Embryonic facial prominence (tissue), 1 donor: Measurements from ENCODE around the gene SMARCA2.

Source experiments
- DNase-seq: peaks from one replicate; pipeline ENCODE4 v3.0.0-alpha.2; 2016; ENCODE audit errors: extremely low spot score

SMARCA2 gene

DNA sequence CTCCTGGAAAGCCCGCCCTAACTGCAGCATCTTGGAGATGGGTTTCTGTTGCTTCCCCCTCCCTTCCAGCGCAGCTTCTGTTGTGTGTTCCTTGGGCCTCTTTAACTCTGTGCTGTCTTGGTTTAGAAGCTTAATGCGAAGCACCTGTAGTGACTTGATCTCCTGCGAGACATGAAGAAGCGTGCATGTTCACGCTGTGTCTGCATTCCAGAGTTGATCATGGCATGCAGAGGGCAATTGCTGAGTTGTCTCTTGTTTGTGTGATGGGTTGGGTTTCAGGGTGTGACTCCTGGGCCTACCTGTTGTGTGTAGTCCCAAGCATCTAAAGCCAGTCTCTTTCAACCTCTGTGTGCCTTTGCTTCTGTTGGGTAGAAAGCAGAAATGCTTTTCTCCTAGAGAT, 155.6 kb downstream of the SMARCA2 start:
- DNase-seq, result no peak

- DNase-seq, result no peak
Measured at GRCh38 chr9:2173170-2173569, 158.0 kb downstream of the SMARCA2 start.

DNA sequence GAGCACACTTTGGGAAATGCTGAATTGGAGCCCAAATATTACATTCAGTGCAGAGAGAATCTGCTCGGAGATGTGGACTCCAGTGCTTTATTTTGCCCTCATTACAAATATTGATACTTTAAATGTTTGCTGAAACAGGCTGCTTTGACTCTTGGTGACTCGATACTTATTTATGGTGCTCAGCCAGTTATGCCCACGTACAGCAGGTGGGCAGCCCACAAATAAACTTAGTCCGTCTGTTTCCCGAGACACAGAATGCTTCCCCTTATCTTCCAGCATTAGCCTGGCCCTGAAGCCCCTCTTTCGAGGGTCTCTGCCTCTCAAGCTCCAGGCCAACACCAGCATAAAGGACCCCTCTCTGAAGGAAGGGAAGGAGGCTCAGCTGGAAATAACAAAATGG, 158.7 kb downstream of the SMARCA2 start:
- DNase-seq, result no peak

GRCh38 chr9:2174306-2174705, 159.2 kb downstream of the SMARCA2 start:
- no peak for DNase-seq

DNA sequence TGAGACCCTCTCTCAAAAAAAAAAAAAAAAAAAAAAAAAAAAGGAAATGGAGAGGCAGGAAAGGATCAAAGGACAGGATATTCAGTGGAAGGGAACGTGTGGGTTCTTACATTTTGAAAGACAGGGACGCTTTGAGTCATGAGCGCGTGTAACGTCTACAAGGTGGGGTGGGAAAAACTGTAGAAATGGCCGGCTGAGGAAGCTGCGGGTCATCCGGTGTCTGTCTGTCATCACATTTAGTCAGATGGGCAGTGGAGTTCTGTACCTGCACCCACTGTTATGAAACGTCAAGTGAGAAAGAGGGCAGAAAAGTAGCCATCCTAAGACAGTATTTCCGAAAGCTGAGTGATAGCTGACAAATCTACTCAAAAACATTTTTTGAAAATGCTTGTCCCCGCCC, 159.8 kb downstream of the SMARCA2 start:
- no peak for DNase-seq

DNA sequence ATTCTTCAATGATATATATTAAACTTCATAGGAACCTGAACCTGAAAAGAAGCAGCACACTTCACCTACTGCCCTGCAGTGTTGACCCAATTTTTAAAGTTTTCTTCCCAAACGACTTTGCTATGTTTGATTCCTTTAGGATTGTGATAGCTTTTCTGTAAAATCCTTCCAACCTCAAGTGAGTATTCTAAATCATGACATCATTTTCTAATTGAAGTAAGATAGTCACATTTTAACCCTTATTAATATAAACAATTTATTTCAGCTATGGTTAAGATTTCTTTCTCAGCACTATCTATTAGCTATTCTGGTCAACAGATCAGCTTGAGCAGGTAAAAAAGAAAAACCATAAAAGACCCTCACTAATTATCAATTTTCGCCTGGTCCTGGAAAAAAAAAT, 162.0 kb downstream of the SMARCA2 start:
- DNase-seq, result no peak

DNA sequence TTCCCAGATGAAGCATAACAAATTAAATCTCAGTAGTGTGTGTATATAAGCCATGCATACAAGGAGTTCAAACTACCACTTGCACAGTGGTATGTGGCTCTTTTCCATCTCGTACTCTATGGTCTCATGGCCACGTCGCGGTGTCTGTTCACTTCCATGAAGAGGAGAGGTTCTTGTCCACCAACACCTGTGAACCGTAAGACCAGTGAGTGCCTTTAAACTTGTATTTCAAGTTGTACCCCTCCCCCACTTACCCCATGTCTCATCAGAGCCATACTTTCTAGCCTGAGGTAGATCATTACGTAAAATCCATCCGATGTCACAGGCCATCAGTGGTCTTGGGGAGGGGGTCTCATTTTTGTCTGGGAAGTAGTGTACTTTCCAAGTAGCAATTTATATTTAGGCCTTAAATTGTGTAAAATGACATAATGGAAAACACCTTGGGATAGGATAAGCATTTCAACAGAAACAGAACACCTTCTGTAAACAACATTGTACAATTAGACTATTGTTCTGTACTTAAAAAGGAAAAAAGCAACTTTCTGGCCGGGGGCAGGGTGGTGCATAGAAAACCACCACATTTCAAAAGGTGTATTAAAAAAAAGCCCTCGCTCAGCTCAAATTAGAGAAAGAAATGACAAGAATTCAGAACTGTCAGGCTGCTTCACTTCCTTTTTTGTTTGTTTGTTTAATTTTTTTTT, 163.0 kb downstream of the SMARCA2 start:
- DNase-seq, result no peak

DNA sequence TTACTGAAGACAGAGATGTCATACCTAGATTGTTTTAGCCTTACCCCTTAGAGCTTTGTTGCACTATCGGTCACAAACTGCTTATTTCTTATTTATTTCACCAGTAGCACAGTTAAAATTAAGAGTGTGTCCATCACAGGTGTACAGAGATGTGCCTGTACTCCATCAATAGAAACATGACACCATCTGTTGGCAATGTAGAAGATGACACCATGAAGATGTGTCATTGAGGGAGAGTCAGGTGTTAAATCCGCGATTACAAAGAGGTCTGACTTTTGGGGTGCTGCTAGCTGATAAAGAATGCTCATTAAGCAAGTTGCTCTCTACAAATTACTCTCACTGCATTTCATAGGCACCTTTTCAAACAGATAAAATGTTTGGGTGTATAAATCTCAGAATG, 164.4 kb downstream of the SMARCA2 start:
- DNase-seq, result no peak

GRCh38 chr9:2180154-2180553, 165.0 kb downstream of the SMARCA2 start:
- no peak for DNase-seq

DNA sequence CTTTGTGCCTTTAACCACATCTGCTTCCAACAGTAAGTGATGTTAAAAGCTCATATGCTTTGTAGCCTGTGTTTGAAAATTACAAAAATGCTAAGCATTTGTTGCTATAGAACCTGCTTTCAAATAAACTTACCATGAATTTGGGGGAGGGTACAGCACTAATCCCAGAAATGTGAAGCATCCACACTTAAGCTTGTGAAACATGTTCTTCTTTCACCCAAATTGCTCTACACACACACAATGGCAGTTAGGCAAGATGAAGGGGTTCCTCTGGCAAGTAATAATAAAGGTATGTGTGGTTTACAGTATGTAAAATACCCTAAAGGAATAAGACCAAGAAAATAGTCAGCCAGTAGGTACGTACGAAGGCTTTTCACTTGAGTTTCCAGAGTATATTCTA, 165.6 kb downstream of the SMARCA2 start:
- no peak for DNase-seq

- DNase-seq, result no peak
Measured at GRCh38 chr9:2181792-2182191, 166.6 kb downstream of the SMARCA2 start.

GRCh38 chr9:2190939-2191608, 175.9 kb downstream of the SMARCA2 start:
- DNase-seq, result no peak

GRCh38 chr9:2191609-2191972, 176.4 kb downstream of the SMARCA2 start:
- DNase-seq, result no peak

- DNase-seq, result no peak
Measured at GRCh38 chr9:2192356-2192979, 177.3 kb downstream of the SMARCA2 start.

DNA sequence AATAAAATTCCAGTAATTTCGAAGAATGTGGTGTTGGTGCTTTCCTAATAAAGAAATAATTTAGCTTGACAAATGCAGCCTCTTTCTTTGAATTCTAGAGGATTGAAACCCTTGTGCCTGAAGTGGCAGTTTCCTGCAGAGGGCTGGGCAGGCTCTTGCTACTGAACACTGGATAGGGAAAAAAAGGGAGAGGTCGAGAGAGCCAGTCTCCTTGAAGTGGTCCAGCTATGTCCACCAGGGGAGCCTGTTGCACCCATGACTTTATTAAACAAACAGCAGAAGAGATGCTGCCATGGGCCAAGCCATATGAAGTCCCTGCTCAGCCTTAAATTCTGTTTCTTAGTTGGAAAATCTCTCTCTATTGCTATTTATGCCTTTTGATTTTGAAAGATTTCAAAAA, 178.4 kb downstream of the SMARCA2 start:
- DNase-seq, result no peak

- no peak for DNase-seq
Measured at GRCh38 chr9:2195211-2195610, 180.1 kb downstream of the SMARCA2 start.

GRCh38 chr9:2196757-2197156, 181.6 kb downstream of the SMARCA2 start:
- DNase-seq, result no peak

DNA sequence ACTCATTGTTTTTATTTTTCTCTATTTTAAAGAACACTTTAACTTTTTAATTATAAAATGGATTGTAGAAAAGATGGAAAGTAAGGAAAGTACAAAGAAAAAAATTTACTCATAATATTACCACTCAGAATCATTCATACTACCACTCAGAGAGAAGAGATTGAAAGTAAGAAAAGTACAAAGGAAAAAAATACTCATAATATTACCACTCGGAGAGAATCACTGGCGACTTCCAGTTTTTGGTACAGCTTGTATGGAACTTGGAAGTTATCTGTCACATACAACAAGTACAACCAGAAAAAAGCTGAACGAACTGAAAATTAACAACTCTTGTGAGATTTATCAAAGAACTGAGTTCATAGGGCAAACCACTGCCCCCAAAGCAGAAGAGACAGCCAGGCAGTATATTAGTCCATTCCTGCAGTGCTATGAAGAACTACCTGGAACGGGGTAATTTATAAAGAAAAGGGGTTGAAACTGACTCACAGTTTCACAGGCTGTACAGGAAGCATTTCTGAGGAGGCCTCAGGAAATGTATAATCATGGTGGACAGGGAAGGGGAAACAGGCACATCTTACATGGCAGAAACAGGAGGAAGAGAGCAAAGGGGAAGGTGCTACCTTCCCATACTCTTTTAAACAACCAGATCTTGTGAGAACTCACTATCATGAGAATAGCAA, 183.9 kb downstream of the SMARCA2 start:
- DNase-seq, result no peak

- DNase-seq, result no peak
Measured at GRCh38 chr9:2199999-2200796, 185.1 kb downstream of the SMARCA2 start.

DNA sequence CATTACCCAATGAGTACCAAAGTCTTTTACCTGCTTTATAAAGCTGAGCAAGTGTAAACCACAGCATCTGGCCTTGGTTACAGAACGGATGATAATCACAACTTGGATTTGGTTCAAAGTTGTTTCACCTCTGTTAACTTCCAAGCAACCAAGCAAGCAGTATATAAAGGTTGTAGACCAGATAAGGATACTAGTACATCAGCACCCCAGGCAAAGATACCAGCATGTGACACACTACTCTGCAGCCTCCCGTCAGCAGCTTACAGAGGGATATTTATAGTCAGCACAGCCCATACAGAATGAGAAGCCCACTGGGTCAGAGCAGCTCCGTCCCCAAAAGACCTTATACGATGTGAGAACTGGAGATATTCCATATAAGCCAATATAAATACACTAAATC, 193.3 kb downstream of the SMARCA2 start:
- no peak for DNase-seq

DNA sequence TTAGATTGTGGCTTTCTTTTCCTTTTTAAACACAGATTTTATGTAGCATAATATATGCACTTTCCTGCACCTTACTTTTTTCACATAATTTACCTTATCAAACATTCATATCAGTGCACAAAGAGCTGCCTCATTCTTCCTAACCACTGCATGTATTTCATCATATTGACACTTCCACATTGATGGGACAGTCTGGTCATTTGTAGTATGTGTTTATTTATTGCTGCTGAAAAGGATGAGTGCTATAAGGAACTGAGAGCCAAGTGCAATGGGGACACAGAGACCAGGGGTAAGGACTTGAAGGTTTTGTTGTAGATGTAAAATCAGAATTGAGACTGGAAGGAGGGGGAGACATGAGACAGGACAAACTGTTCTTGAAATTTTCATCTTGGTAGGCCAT, 193.8 kb downstream of the SMARCA2 start:
- DNase-seq, result no peak

- no peak for DNase-seq
Measured at GRCh38 chr9:2209400-2209799, 194.3 kb downstream of the SMARCA2 start.
